ENCODE data around the gene STK17B.

The STK17B gene

GRCh38 chr2:196183528-196184231, 12.3 kb upstream of the STK17B start:
- no peak for DNase-seq

GRCh38 chr2:196183172-196183473, 11.7 kb upstream of the STK17B start:
- no peak for DNase-seq

- DNase-seq: no peak
These were observed 11.2 kb upstream of the STK17B start for GRCh38 chr2:196182439-196183171.

- DNase-seq: no peak
These were observed 10.1 kb upstream of the STK17B start for GRCh38 chr2:196181484-196181883.

- DNase-seq: no peak
These were observed 5.7 kb upstream of the STK17B start for GRCh38 chr2:196177124-196177523.

GRCh38 chr2:196176142-196176738, 4.9 kb upstream of the STK17B start:
- no peak for DNase-seq

- DNase-seq: no peak
These were observed 3.0 kb upstream of the STK17B start for GRCh38 chr2:196174404-196174803.

- DNase-seq: no peak
These were observed 2.1 kb upstream of the STK17B start for GRCh38 chr2:196173505-196173904.

GRCh38 chr2:196172951-196173350, 1.6 kb upstream of the STK17B start:
- no peak for DNase-seq

- no peak for DNase-seq
These were observed 568 bp upstream of the STK17B start for GRCh38 chr2:196171946-196172345.

GRCh38 chr2:196170606-196171247, 651 bp downstream of the STK17B start:
- no peak for DNase-seq

GRCh38 chr2:196170213-196170605, 1.2 kb downstream of the STK17B start:
- DNase-seq: no peak

GRCh38 chr2:196169516-196169915, 1.9 kb downstream of the STK17B start:
- DNase-seq: no peak

GRCh38 chr2:196168181-196168580, 3.2 kb downstream of the STK17B start:
- DNase-seq: no peak

- DNase-seq: no peak
These were observed 3.7 kb downstream of the STK17B start for GRCh38 chr2:196167666-196168065.

- DNase-seq: no peak
These were observed 4.5 kb downstream of the STK17B start for GRCh38 chr2:196166876-196167275.

GRCh38 chr2:196165016-196165415, 6.4 kb downstream of the STK17B start:
- DNase-seq: no peak

- DNase-seq: no peak
These were observed 8.1 kb downstream of the STK17B start for GRCh38 chr2:196163285-196163684.

GRCh38 chr2:196162586-196163175, 8.7 kb downstream of the STK17B start:
- DNase-seq: no peak

- DNase-seq: no peak
These were observed 10.4 kb downstream of the STK17B start for GRCh38 chr2:196160946-196161345.

GRCh38 chr2:196160101-196160500, 11.3 kb downstream of the STK17B start:
- no peak for DNase-seq

- DNase-seq: no peak
These were observed 12.0 kb downstream of the STK17B start for GRCh38 chr2:196159221-196159892.

GRCh38 chr2:196155575-196155974, 15.8 kb downstream of the STK17B start:
- no peak for DNase-seq
